GM23248 (cell line): ENCODE results near the gene TIGD6. TPM values are rescaled to one million over a fixed set of nuclear protein-coding genes. Genes with fewer than 3 reads are reported as not detected.

Experiments used
- DNase-seq: peaks from one replicate; pipeline ENCODE4 v3.0.0-alpha.2; 2015
- H2AFZ ChIP-seq: fragments of 200-600 bp; sonication (generic); 2 replicates; pipeline ENCODE4 v1.6.1; 2016; ENCODE audit warnings: antibody characterized with exemption
- H3F3A ChIP-seq: fragments of 200-600 bp; sonication (generic); 2 replicates; pipeline ENCODE4 v1.6.1; 2016; ENCODE audit warnings: mild to moderate bottlenecking, antibody characterized with exemption, mixed run types; ENCODE audit not compliant: insufficient read depth
- H3K27ac ChIP-seq: fragments of 200-600 bp; sonication (generic); 2 replicates; pipeline ENCODE4 v1.5.1; 2016; ENCODE audit warnings: mild to moderate bottlenecking
- H3K27me3 ChIP-seq: fragments of 200-600 bp; sonication (generic); replicated peaks from 2 replicates; pipeline ENCODE4 v1.6.1; 2016; ENCODE audit warnings: mild to moderate bottlenecking; ENCODE audit not compliant: insufficient read depth
- H3K36me3 ChIP-seq: fragments of 200-600 bp; sonication (generic); 2 replicates; pipeline ENCODE4 v1.6.1; 2016; ENCODE audit warnings: low read depth, mild to moderate bottlenecking
- H3K4me1 ChIP-seq: fragments of 200-600 bp; sonication (generic); 2 replicates; pipeline ENCODE4 v1.6.1; 2016; ENCODE audit warnings: mild to moderate bottlenecking; ENCODE audit not compliant: insufficient read depth
- H3K4me2 ChIP-seq: fragments of 200-600 bp; sonication (generic); one replicate; pipeline ENCODE4 v1.6.1; 2016; ENCODE audit warnings: mild to moderate bottlenecking; ENCODE audit not compliant: unreplicated experiment
- H3K4me3 ChIP-seq: fragments of 200-600 bp; sonication (generic); 2 replicates; pipeline ENCODE4 v1.5.1; 2016; ENCODE audit warnings: mild to moderate bottlenecking
- H3K79me2 ChIP-seq: fragments of 200-600 bp; sonication (generic); 2 replicates; pipeline ENCODE4 v1.6.1; 2016; ENCODE audit warnings: mild to moderate bottlenecking; ENCODE audit not compliant: insufficient read depth
- H3K9ac ChIP-seq: fragments of 200-600 bp; sonication (generic); 2 replicates; pipeline ENCODE4 v1.6.1; 2016; ENCODE audit warnings: mild to moderate bottlenecking
- H3K9me2 ChIP-seq: fragments of 200-600 bp; sonication (generic); 2 replicates; pipeline ENCODE4 v1.6.1; 2016; ENCODE audit warnings: mixed run types, mild to moderate bottlenecking, moderate library complexity; ENCODE audit not compliant: insufficient read depth
- H3K9me3 ChIP-seq: fragments of 200-600 bp; sonication (generic); one replicate; pipeline ENCODE4 v1.6.1; 2017; ENCODE audit warnings: low read depth
- H4K20me1 ChIP-seq: fragments of 200-600 bp; sonication (generic); 2 replicates; pipeline ENCODE4 v1.6.0; 2016; ENCODE audit not compliant: insufficient read depth
- EZH2 ChIP-seq: fragments of 200-600 bp; sonication (generic); IDR thresholded peaks from 2 replicates; pipeline ENCODE4 v1.6.1; 2018; ENCODE audit warnings: antibody characterized with exemption, mild to moderate bottlenecking; ENCODE audit not compliant: insufficient read depth, poor library complexity, severe bottlenecking
- EZH2phosphoT487 ChIP-seq: fragments of 200-600 bp; sonication (generic); IDR thresholded peaks from 2 replicates; pipeline ENCODE4 v1.6.1; 2018; ENCODE audit warnings: antibody characterized with exemption, moderate library complexity, mild to moderate bottlenecking, low read depth; ENCODE audit not compliant: insufficient read depth
- WGBS, 2 experiments: methylation state at CpG; one replicate each; pipeline ENCODE4 v1.1.6; 2015 to 2017; ENCODE audit warnings: low lambda C conversion rate in 2 of 2, low coverage in 1 of 2; ENCODE audit errors: missing lambda C conversion rate in 2 of 2; 5-methylcytosine and 5-hydroxymethylcytosine counted together
- in situ Hi-C: fragments of 300-500 bp; cut with MboI; formaldehyde crosslinking; loops from 2 replicates; pipeline ENCODE4 v1.15.0; 2020
- polyA plus RNA-seq: library from polyadenylated mRNA; unstranded; fragments of >200 nt; fragmentation: Nextera tagmentation; extraction: Ambion mirVana; gene quantifications from 2 replicates; pipeline ENCODE4 v1.2.1, GENCODE V29; 2016
- total RNA-seq: library from RNA; depleted of rRNA; stranded (reverse); fragments of >200 nt; shearing (Covaris generic); gene quantifications from 2 replicates; pipeline ENCODE4 v1.2.3, GENCODE V29; 2014

TIGD6 gene
- total and polyA plus RNA-seq, 2 experiments from 2014 or later = 4.6 to 5.3 TPM

GRCh38 chr5:150016537-150016936, 16.1 kb upstream of the TIGD6 start:
- DNase-seq = no peak
- H3K9me2 ChIP-seq = no peaks in the 10 kb centered on the region
- H2AFZ ChIP-seq = no peak overlapping the region
- peaks cover 77% of the 10 kb centered on the region for H3K79me2 ChIP-seq
- no peaks in the 10 kb centered on the region for H3K27me3 ChIP-seq
- H4K20me1 ChIP-seq = no peaks in the 10 kb centered on the region
- H3K4me2 ChIP-seq = no peak overlapping the region
- peaks cover 21% of the 10 kb centered on the region for H3K4me1 ChIP-seq
- TF ChIP-seq EZH2 (no peak), EZH2phosphoT487 (no peak)
- no peak overlapping the region for H3K9ac ChIP-seq
- no peak overlapping the region for H3K4me3 ChIP-seq
- in situ Hi-C loops = no loop called here
- peaks cover 53% of the 10 kb centered on the region for H3F3A ChIP-seq
- peaks cover 83% of the 10 kb centered on the region for H3K36me3 ChIP-seq
- no peaks in the 10 kb centered on the region for H3K9me3 ChIP-seq
- H3K27ac ChIP-seq = no peak overlapping the region

DNA sequence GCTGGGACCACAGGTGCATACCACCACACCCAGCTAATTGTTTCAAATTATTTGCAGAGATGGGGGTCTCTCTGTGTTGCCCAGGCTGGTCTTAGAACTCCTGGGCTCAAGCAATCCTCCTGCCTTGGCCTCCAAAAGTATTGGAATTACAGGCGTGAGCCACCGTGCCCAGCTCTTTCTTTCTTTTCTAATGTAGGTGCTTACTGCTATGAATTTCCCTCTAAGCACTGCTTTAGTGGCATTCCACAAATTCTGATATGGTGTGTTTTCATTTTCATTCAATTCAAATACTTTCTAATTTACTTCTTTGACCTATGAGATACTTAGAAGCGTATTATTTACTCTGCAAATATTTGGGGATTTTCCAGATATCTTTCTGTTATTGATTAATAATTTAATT, 15.0 kb upstream of the TIGD6 start:
- Histone ChIP-seq H4K20me1 (no peaks in the 10 kb centered on the region), H3K4me3 (no peak overlapping the region), H3K4me2 (no peak overlapping the region), H3K27ac (no peak overlapping the region), H3F3A (peaks cover 42% of the 10 kb centered on the region), H3K4me1 (peaks cover 13% of the 10 kb centered on the region), H3K9me3 (no peaks in the 10 kb centered on the region), H3K9me2 (no peaks in the 10 kb centered on the region), H3K79me2 (peaks cover 88% of the 10 kb centered on the region), H2AFZ (no peak overlapping the region), H3K27me3 (no peaks in the 10 kb centered on the region), H3K36me3 (peaks cover 84% of the 10 kb centered on the region), H3K9ac (no peak overlapping the region)
- no peak for TF ChIP-seq EZH2phosphoT487
- TF ChIP-seq EZH2 = no peak
- DNase-seq = no peak
- in situ Hi-C loops = no loop called here
- 93 to 98% methylated on average over 3 of the region's 3 CpGs for WGBS, 2 experiments

DNA sequence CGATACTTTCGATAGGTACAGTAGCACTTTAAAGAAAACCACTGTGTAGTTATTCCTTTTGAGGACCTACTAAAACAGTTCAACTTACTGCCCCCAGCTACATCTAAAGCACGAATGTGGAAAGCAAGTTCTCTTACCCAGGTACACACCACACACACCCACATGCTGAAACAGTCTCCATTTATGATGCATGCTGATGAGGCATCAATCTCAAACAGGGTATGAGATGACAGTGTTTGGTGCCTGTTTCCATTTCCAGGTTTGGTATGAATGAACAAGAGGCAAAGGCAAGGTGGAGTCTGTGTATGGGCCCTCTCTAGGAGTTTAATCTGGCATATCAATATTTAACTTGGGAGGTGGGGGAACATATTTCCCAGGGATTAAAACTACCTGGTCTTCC, 14.0 kb upstream of the TIGD6 start:
- Histone ChIP-seq H2AFZ (no peak overlapping the region), H3K4me2 (no peak overlapping the region), H3K9me2 (no peaks in the 10 kb centered on the region), H3K4me1 (peaks cover 15% of the 10 kb centered on the region), H3K79me2 (peaks cover 95% of the 10 kb centered on the region), H4K20me1 (no peaks in the 10 kb centered on the region), H3K9me3 (no peaks in the 10 kb centered on the region), H3K27ac (no peak overlapping the region), H3K36me3 (peaks cover 75% of the 10 kb centered on the region), H3K9ac (no peak overlapping the region), H3K27me3 (no peaks in the 10 kb centered on the region), H3K4me3 (no peak overlapping the region), H3F3A (peaks cover 38% of the 10 kb centered on the region)
- DNase-seq = no peak
- in situ Hi-C loops = no loop called here
- no peak for TF ChIP-seq EZH2
- TF ChIP-seq EZH2phosphoT487 = no peak
- WGBS, 2 experiments = 97 to 98% methylated on average over 3 of the region's 3 CpGs

DNA sequence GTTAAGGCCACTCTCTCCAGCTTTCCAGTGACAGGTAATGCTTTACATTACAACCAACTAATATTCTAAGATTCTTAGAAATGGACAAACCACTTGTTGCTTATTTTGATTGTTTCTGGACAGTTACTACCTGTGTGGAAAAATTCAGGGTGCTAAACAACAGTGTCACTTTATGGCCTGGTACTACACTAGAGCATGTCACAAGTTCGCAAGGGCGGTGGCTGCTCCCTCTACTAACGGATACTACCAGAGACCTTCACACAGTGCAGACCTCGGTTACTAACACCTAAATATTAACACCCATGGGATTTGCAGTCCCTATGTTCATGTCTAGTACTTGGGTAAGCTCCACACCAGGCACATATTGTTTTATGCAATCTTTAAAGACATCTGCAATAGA, 13.5 kb upstream of the TIGD6 start:
- Histone ChIP-seq H3K9me3 (no peaks in the 10 kb centered on the region), H3F3A (peaks cover 38% of the 10 kb centered on the region)
- WGBS, 2 experiments = 95 to 100% methylated on average over 4 of the region's 4 CpGs

DNA sequence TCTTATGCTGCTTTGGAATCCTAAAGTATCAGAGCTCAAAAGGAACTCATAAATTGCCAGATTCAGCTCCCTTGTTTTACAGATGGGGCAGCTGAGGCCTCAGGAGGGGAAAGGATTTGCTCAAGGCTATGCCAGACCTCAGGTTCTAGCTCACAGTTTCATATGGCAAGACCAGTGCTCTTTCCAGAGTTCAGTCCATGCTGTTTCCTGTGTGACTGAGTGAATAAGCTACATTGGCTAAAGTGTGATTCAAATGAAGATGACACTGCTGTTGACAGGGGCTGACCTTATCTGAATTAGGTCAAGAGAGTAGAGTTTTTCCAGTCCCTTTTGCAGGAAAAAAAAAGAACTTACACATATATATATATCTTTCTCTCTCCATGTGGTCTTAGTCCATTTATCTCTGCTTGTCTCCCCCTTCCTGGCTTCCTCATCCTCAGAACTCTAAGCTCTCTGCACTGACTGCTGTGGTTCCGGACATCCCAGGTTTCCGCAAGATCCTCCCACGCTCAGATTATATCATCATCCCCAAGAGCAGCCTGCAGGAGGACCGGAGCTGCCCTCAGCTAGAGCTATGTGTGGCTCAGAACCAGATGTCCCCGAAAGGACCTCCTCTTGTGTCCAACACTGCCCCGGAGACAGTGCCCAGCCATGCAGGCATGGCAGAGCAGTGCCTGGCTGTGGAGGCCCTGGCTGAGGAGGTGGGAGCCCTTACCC, 9.4 kb upstream of the TIGD6 start:
- Histone ChIP-seq H3K4me2 (no peak overlapping the region), H3K4me1 (peaks cover 13% of the 10 kb centered on the region), H3K79me2 (peaks cover 95% of the 10 kb centered on the region), H3K9ac (no peak overlapping the region), H3K27ac (peak overlapping the region; percentile 32), H3K27me3 (no peaks in the 10 kb centered on the region), H4K20me1 (no peaks in the 10 kb centered on the region), H3K9me2 (no peaks in the 10 kb centered on the region), H3K4me3 (no peak overlapping the region), H3K9me3 (no peaks in the 10 kb centered on the region), H2AFZ (no peak overlapping the region), H3K36me3 (peaks cover 60% of the 10 kb centered on the region), H3F3A (peaks cover 19% of the 10 kb centered on the region)
- in situ Hi-C loops = no loop called here
- no peak for TF ChIP-seq EZH2phosphoT487
- TF ChIP-seq EZH2 = no peak
- peak; percentile 62 for DNase-seq
- 73 to 75% methylated on average over 6 of the region's 6 CpGs for WGBS, 2 experiments

More for the DNA sequence above, 13.5 kb upstream of the TIGD6 start:
- Histone ChIP-seq H3K9me2 (no peaks in the 10 kb centered on the region), H3K79me2 (peaks cover 95% of the 10 kb centered on the region), H4K20me1 (no peaks in the 10 kb centered on the region), H3K4me1 (peaks cover 20% of the 10 kb centered on the region), H3K27me3 (no peaks in the 10 kb centered on the region), H2AFZ (no peak overlapping the region), H3K4me2 (no peak overlapping the region), H3K36me3 (peaks cover 72% of the 10 kb centered on the region), H3K9ac (no peak overlapping the region), H3K27ac (no peak overlapping the region), H3K4me3 (no peak overlapping the region)
- no peak for DNase-seq
- in situ Hi-C loops = no loop called here
- no peak for TF ChIP-seq EZH2
- no peak for TF ChIP-seq EZH2phosphoT487
